BJ (cell line): ENCODE measurements around the gene EIF2S2. TPM values are rescaled to one million over a fixed set of nuclear protein-coding genes. Genes with fewer than 3 reads are reported as not detected.
A peak's percentile ranks its signal among the peaks of the same experiment; 100 is the strongest.

Experiments
- CTCF ChIA-PET: fragments of 350-600 bp; formaldehyde crosslinking; extraction: SDS; loops from one replicate; lab custom pipeline; 2021; ENCODE audit warnings: antibody characterized with exemption, inconsistent platforms; lab: Yijun Ruan, JAX
- POLR2A ChIA-PET: fragments of 300-600 bp; sonication (Branson Sonifier 250); formaldehyde crosslinking; extraction: SDS; loops from one replicate; lab custom pipeline; 2021; ENCODE audit warnings: antibody characterized with exemption; lab: Charles Lee
- DNase-seq: peaks from one replicate; pipeline ENCODE4 v3.0.0-alpha.2; 2011; ENCODE audit warnings: low read depth
- H3K27me3 ChIP-seq: 2 replicates; pipeline ENCODE4 v1.6.0; 2011; ENCODE audit warnings: low read length; ENCODE audit not compliant: control insufficient read depth, insufficient read depth
- H3K36me3 ChIP-seq: 2 replicates; pipeline ENCODE4 v1.5.1; 2011; ENCODE audit warnings: low read length; ENCODE audit not compliant: control insufficient read depth, insufficient read depth
- H3K4me3 ChIP-seq: 2 replicates; pipeline ENCODE4 v1.5.1; 2011; ENCODE audit warnings: low read depth, mild to moderate bottlenecking, control low read depth, low read length
- CTCF ChIP-seq: IDR thresholded peaks from 2 replicates; pipeline ENCODE4 v1.5.1; 2011; ENCODE audit warnings: low read depth, mild to moderate bottlenecking, control low read depth, inconsistent platforms, low read length, moderate library complexity; ENCODE audit not compliant: insufficient read depth
- polyA plus RNA-seq: library from polyadenylated mRNA; depleted of rRNA; stranded (reverse); fragments of >200 nt; gene quantifications from 2 replicates; pipeline ENCODE4 v1.2.3, GENCODE V29; 2011

EIF2S2 gene
- polyA plus RNA-seq, 1 experiment = 78.6 TPM

GRCh38 chr20:34072076-34072475 lies 40.0 kb downstream of the EIF2S2 start:
- Histone ChIP-seq H3K27me3 (no peaks in the 10 kb centered on the region), H3K4me3 (no peak overlapping the region), H3K36me3 (peaks cover 10% of the 10 kb centered on the region)
- ChIA-PET CTCF (interaction anchor here (1.0 to 1.1 kb wide), 3 partner anchors 139 to 213 kb away, joined by 3 to 10 read pairs (median 4); no protein-coding TSS in a partner anchor), POLR2A (interaction anchor here (0.5 kb wide), 2 partner anchors 277 to 440 kb away, joined by 5 read pairs; no protein-coding TSS in a partner anchor)
- TF ChIP-seq CTCF = no peak
- no peak for DNase-seq

- Histone ChIP-seq H3K36me3 (peaks cover 3% of the 10 kb centered on the region), H3K4me3 (no peak overlapping the region), H3K27me3 (no peaks in the 10 kb centered on the region)
- TF ChIP-seq CTCF = no peak
- DNase-seq = no peak
- CTCF ChIA-PET = interaction anchor here (0.8 to 9.0 kb wide), 10 partner anchors 11 to 279 kb away, joined by 3 to 117 read pairs (median 6); no protein-coding TSS in a partner anchor
- POLR2A ChIA-PET = no interaction called here
Observed at GRCh38 chr20:34070859-34071258, 41.2 kb downstream of the EIF2S2 start.

- no peak overlapping the region for H3K4me3 ChIP-seq
- no peaks in the 10 kb centered on the region for H3K27me3 ChIP-seq
- ChIA-PET POLR2A (no interaction called here), CTCF (interaction anchor here (0.6 to 9.0 kb wide), 24 partner anchors 10 to 1396 kb away, joined by 3 to 117 read pairs (median 4); no protein-coding TSS in a partner anchor)
- H3K36me3 ChIP-seq = no peaks in the 10 kb centered on the region; the same call in 1 of the 2 replicates
- no peak for TF ChIP-seq CTCF
- no peak for DNase-seq
Observed at GRCh38 chr20:34070079-34070439, 42.0 kb downstream of the EIF2S2 start.

- no peak overlapping the region for H3K4me3 ChIP-seq
- TF ChIP-seq CTCF = peak; percentile 84
- ChIA-PET CTCF (interaction anchor here (0.5 to 9.0 kb wide), 34 partner anchors 9 to 1395 kb away, joined by 3 to 117 read pairs (median 3); partner anchors contain the start of gene CHMP4B), POLR2A (no interaction called here)
- no peaks in the 10 kb centered on the region; the same call in 1 of the 2 replicates for H3K36me3 ChIP-seq
- no peaks in the 10 kb centered on the region for H3K27me3 ChIP-seq
- DNase-seq = no peak
Observed at GRCh38 chr20:34069341-34070078, 42.5 kb downstream of the EIF2S2 start.

GRCh38 chr20:34068001-34068400 lies 44.0 kb downstream of the EIF2S2 start:
- Histone ChIP-seq H3K36me3 (no peaks in the 10 kb centered on the region; the same call in 1 of the 2 replicates), H3K27me3 (no peaks in the 10 kb centered on the region), H3K4me3 (no peak overlapping the region)
- POLR2A ChIA-PET = no interaction called here
- no peak for DNase-seq
- CTCF ChIA-PET = interaction anchor here (1.1 to 9.0 kb wide), 8 partner anchors 9 to 276 kb away, joined by 3 to 117 read pairs (median 6); partner anchors contain the start of gene CHMP4B
- no peak for TF ChIP-seq CTCF
